HCT116 (cell line): ENCODE measurements around the gene CAMKK2. TPM values are rescaled to one million over a fixed set of nuclear protein-coding genes. Genes with fewer than 3 reads are reported as not detected.

Experiments used
- ATAC-seq: fragments of 200-7000 bp; cut with Tn5 transposase; 2 replicates; pipeline ENCODE4 v1.9.1; 2020; ENCODE audit warnings: mild to moderate bottlenecking, moderate library complexity
- BruUV-seq: library from RNA; stranded (reverse); fragments of 400-500 nt; replicated peaks from 2 replicates; lab custom pipeline; 2021; lab: Mats Ljungman, UMichigan
- CTCF ChIA-PET: fragments of 300-600 bp; sonication (Branson Sonifier 250); formaldehyde crosslinking; loops from one replicate; lab custom pipeline; 2021; ENCODE audit warnings: antibody characterized with exemption; lab: Charles Lee
- POLR2A ChIA-PET: fragments of 300-600, 350-600 bp; sonication (Branson Sonifier 250); formaldehyde crosslinking; loops from one replicate; lab custom pipeline; 2021; ENCODE audit warnings: antibody characterized with exemption; lab: Charles Lee
- RAD21 ChIA-PET, 2 experiments: fragments of 300-600 bp; sonication (Branson Sonifier 250); formaldehyde crosslinking; loops; one replicate each; lab custom pipeline; 2023; ENCODE audit warnings: low total read pairs in 2 of 2; ENCODE audit not compliant: uncharacterized antibody in 2 of 2, unreplicated experiment in 2 of 2, low non-redundant PET in 1 of 2; lab: Charles Lee
- DNase-seq: peaks from one replicate; pipeline ENCODE4 v3.0.0-alpha.2; 2010; ENCODE audit warnings: low read depth, low spot score
- H2AFZ ChIP-seq: fragments of 200-600 bp; shearing (Covaris generic), sonication (generic); 2 replicates; pipeline ENCODE4 v1.6.1; 2017; ENCODE audit warnings: low read depth, mixed run types, mixed read lengths, antibody characterized with exemption, low read length; ENCODE audit not compliant: poor library complexity, severe bottlenecking
- H3K27ac ChIP-seq: 2 replicates; pipeline ENCODE4 v1.5.1; 2012; ENCODE audit warnings: low read depth, low read length
- H3K27me3 ChIP-seq: fragments of 200-600 bp; sonication (generic); 2 replicates; pipeline ENCODE4 v1.6.1; 2016; ENCODE audit warnings: mixed run types, low read length, mixed read lengths; ENCODE audit not compliant: insufficient read depth
- H3K36me3 ChIP-seq, 2 experiments: fragments of 200-500 bp in 1 of 2; fragments of 200-600 bp in 1 of 2; sonication (Bioruptor generic) in 1 of 2; sonication (generic) in 1 of 2; 2 replicates each; pipeline versions ENCODE4 v1.5.1 to v1.6.1; 2014 to 2016; ENCODE audit warnings: low read length in 2 of 2, inconsistent platforms in 1 of 2, mixed read lengths in 1 of 2, mixed run types in 1 of 2; ENCODE audit not compliant: insufficient read depth in 2 of 2, control insufficient read depth in 1 of 2
- H3K4me1 ChIP-seq, 2 experiments: fragments of 200-600 bp in 1 of 2; sonication (generic) in 1 of 2; 2 replicates each; pipeline versions ENCODE4 v1.5.1 to v1.6.1; 2012 to 2017; ENCODE audit warnings: low read length in 2 of 2, inconsistent platforms in 1 of 2, mild to moderate bottlenecking in 1 of 2, mixed read lengths in 1 of 2, mixed run types in 1 of 2, moderate library complexity in 1 of 2; ENCODE audit not compliant: insufficient read depth in 2 of 2, control insufficient read depth in 1 of 2
- H3K4me2 ChIP-seq: fragments of 200-600 bp; sonication (generic); 2 replicates; pipeline ENCODE4 v1.6.1; 2017; ENCODE audit warnings: mixed run types, low read length, mixed read lengths
- H3K4me3 ChIP-seq, 2 experiments: fragments of 200-600 bp in 1 of 2; sonication (generic) in 1 of 2; replicated peaks in 1 of 2; 2 replicates each; pipeline ENCODE4 v1.5.1; 2011 to 2016; ENCODE audit warnings: low read length in 2 of 2, control low read depth in 1 of 2, low read depth in 1 of 2, mild to moderate bottlenecking in 1 of 2, mixed read lengths in 1 of 2, mixed run types in 1 of 2
- H3K79me2 ChIP-seq: fragments of 200-600 bp; sonication (generic); 2 replicates; pipeline ENCODE4 v1.6.1; 2017; ENCODE audit warnings: mild to moderate bottlenecking, mixed run types, low read length, moderate library complexity, mixed read lengths; ENCODE audit not compliant: insufficient read depth
- H3K9ac ChIP-seq: fragments of 200-600 bp; sonication (generic); 2 replicates; pipeline ENCODE4 v1.6.1; 2016; ENCODE audit warnings: low read length, mixed read lengths
- H3K9me2 ChIP-seq: fragments of 200-600 bp; sonication (generic), shearing (Covaris generic); 2 replicates; pipeline ENCODE4 v1.6.1; 2017; ENCODE audit warnings: mixed run types, mild to moderate bottlenecking, moderate library complexity; ENCODE audit not compliant: insufficient read depth
- H3K9me3 ChIP-seq, 2 experiments: fragments of 200-500 bp in 1 of 2; fragments of 200-600 bp in 1 of 2; sonication (Bioruptor generic) in 1 of 2; sonication (generic) in 1 of 2; 2 replicates each; pipeline ENCODE4 v1.6.1; 2014 to 2017; ENCODE audit warnings: low read length in 2 of 2, mixed read lengths in 2 of 2, inconsistent platforms in 1 of 2, low read depth in 1 of 2, mild to moderate bottlenecking in 1 of 2, mixed run types in 1 of 2, moderate library complexity in 1 of 2; ENCODE audit not compliant: control insufficient read depth in 1 of 2, insufficient read depth in 1 of 2
- H4K20me1 ChIP-seq: fragments of 200-600 bp; sonication (generic), shearing (Covaris generic); 2 replicates; pipeline ENCODE4 v1.6.1; 2017; ENCODE audit warnings: mixed run types, mild to moderate bottlenecking, moderate library complexity; ENCODE audit not compliant: insufficient read depth
- ELF1 ChIP-seq: IDR thresholded peaks from 2 replicates; pipeline ENCODE4 v1.6.1; 2012; ENCODE audit warnings: low read depth, borderline replicate concordance
- POLR2AphosphoS5 ChIP-seq: IDR thresholded peaks from 2 replicates; pipeline ENCODE4 v1.6.1; 2011; ENCODE audit warnings: mild to moderate bottlenecking, low read depth, low read length, moderate library complexity
- SRF ChIP-seq: IDR thresholded peaks from 2 replicates; pipeline ENCODE4 v1.6.1; 2012; ENCODE audit warnings: low read depth
- TCF7L2 ChIP-seq: IDR thresholded peaks from 2 replicates; pipeline ENCODE4 v1.7.0; 2011; ENCODE audit warnings: borderline replicate concordance, inconsistent platforms; ENCODE audit not compliant: insufficient read depth, insufficient read length; ENCODE audit errors: extremely low read depth
- ZFX ChIP-seq: fragments of 450-650 bp; IDR thresholded peaks from 2 replicates; pipeline ENCODE4 v1.6.1; 2017
- intact Hi-C: fragments of 100-400 bp; cut with micrococcal nuclease; formaldehyde crosslinking; loops from 2 replicates; pipeline ENCODE4 v1.10.0; 2022
- total RNA-seq: library from RNA; stranded (reverse); gene quantifications from one replicate; pipeline ENCODE4 v1.2.1, GENCODE V29; 2021; ENCODE audit not compliant: unreplicated experiment
- TF ChIP-seq, protein P1 (sequence below): IDR thresholded peaks from 2 replicates; pipeline ENCODE4 v1.6.1; 2012; ENCODE audit warnings: low read depth
- TF ChIP-seq, protein P2 (sequence below), 3 experiments: fragments of 200-600 bp in 1 of 3; sonication (generic) in 1 of 3; IDR thresholded peaks in 2 of 3; conservative IDR thresholded peaks in 1 of 3; 2 replicates each; pipeline ENCODE4 v1.5.1; 2012 to 2017; ENCODE audit warnings: low read depth in 2 of 3, low read length in 2 of 3, antibody characterized with exemption in 1 of 3, borderline replicate concordance in 1 of 3, control low read depth in 1 of 3, mild to moderate bottlenecking in 1 of 3, mixed read lengths in 1 of 3, mixed run types in 1 of 3, moderate library complexity in 1 of 3; ENCODE audit not compliant: insufficient read depth in 1 of 3
- TF ChIP-seq, protein P3 (sequence below): IDR thresholded peaks from 2 replicates; pipeline ENCODE4 v1.6.1; 2011; ENCODE audit warnings: mild to moderate bottlenecking, low read length, moderate library complexity; ENCODE audit not compliant: insufficient replicate concordance; ENCODE audit errors: extremely low read depth

Gene CAMKK2
- total RNA-seq, 1 experiment from 2014 or later: 33.8 TPM

DNA sequence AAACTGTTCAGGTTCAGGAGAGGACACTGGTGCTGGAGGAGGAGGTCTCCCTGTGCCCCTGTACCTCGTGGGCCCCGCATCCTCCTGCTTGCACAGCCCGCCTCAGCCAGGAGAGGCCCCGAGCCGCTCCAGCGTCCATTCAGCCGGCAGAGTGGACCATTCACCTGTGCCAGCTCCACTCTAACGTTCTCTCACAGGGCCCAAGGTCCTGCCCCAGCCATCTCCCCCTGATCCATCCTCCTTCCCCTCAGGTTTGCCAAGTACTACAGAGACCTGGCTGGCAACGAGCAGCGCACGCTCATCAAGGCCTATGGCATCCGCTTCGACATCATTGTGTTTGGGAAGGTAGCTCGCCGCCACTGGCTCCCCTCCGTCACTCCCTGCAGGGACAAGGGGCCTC lies 64.3 kb downstream of the CAMKK2 start (continued):
- TF ChIP-seq, protein P1, sequence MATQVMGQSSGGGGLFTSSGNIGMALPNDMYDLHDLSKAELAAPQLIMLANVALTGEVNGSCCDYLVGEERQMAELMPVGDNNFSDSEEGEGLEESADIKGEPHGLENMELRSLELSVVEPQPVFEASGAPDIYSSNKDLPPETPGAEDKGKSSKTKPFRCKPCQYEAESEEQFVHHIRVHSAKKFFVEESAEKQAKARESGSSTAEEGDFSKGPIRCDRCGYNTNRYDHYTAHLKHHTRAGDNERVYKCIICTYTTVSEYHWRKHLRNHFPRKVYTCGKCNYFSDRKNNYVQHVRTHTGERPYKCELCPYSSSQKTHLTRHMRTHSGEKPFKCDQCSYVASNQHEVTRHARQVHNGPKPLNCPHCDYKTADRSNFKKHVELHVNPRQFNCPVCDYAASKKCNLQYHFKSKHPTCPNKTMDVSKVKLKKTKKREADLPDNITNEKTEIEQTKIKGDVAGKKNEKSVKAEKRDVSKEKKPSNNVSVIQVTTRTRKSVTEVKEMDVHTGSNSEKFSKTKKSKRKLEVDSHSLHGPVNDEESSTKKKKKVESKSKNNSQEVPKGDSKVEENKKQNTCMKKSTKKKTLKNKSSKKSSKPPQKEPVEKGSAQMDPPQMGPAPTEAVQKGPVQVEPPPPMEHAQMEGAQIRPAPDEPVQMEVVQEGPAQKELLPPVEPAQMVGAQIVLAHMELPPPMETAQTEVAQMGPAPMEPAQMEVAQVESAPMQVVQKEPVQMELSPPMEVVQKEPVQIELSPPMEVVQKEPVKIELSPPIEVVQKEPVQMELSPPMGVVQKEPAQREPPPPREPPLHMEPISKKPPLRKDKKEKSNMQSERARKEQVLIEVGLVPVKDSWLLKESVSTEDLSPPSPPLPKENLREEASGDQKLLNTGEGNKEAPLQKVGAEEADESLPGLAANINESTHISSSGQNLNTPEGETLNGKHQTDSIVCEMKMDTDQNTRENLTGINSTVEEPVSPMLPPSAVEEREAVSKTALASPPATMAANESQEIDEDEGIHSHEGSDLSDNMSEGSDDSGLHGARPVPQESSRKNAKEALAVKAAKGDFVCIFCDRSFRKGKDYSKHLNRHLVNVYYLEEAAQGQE: no peak
- no peak for TF ChIP-seq TCF7L2

DNA sequence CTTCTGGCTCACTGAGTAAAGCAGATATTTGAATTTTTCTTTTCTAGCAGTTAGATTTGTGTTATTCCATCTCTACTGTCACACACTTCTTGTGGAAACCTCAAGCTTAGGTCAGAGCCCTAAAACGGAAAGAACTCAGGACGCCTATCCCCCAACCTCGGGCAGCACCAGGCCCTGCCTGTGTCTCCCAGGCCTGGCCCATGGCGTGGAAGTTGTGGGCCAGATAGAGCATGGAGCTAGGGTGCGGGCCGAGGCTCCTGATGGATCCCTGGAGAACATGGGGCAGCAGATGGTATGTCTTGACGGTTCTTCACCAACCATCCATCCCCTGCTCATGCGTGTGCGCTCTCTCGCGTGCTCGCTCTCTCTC lies 66.0 kb downstream of the CAMKK2 start:
- H3K9ac ChIP-seq: no peak overlapping the region
- H3K79me2 ChIP-seq: no peaks in the 10 kb centered on the region
- ATAC-seq: peak; percentile 34
- BruUV-seq: no TSS peak
- ChIA-PET POLR2A (interaction anchor here (0.9 kb wide), 1 partner anchor 9 kb away, joined by 3 read pairs; no protein-coding TSS in a partner anchor), CTCF (interaction anchor here (1.1 to 2.0 kb wide), 2 partner anchors 20 to 169 kb away, joined by 3 to 7 read pairs; no protein-coding TSS in a partner anchor), RAD21 (no interaction called here)
- peaks cover 13 to 20% of the 10 kb centered on the region in 2 experiments for H3K4me1 ChIP-seq
- H3K9me2 ChIP-seq: no peaks in the 10 kb centered on the region
- H3K9me3 ChIP-seq: no peaks in the 10 kb centered on the region
- intact Hi-C loops: loop anchor here (1.0 to 5.0 kb wide), 3 partner anchors 118 to 223 kb away; no protein-coding TSS in a partner anchor
- H3K27ac ChIP-seq: peak overlapping the region; percentile 75
- no peaks in the 10 kb centered on the region for H4K20me1 ChIP-seq
- H2AFZ ChIP-seq: no peak overlapping the region
- DNase-seq: no peak
- peaks cover 0 to 2% of the 10 kb centered on the region in 2 experiments; a peak in 1 of 4 replicates for H3K36me3 ChIP-seq
- no peaks in the 10 kb centered on the region for H3K27me3 ChIP-seq
- peak overlapping the region; percentile 69 for H3K4me2 ChIP-seq
- no peak for TF ChIP-seq SRF
- no peak; the same call in none of the 2 replicates for TF ChIP-seq POLR2AphosphoS5
- TF ChIP-seq, protein P2, sequence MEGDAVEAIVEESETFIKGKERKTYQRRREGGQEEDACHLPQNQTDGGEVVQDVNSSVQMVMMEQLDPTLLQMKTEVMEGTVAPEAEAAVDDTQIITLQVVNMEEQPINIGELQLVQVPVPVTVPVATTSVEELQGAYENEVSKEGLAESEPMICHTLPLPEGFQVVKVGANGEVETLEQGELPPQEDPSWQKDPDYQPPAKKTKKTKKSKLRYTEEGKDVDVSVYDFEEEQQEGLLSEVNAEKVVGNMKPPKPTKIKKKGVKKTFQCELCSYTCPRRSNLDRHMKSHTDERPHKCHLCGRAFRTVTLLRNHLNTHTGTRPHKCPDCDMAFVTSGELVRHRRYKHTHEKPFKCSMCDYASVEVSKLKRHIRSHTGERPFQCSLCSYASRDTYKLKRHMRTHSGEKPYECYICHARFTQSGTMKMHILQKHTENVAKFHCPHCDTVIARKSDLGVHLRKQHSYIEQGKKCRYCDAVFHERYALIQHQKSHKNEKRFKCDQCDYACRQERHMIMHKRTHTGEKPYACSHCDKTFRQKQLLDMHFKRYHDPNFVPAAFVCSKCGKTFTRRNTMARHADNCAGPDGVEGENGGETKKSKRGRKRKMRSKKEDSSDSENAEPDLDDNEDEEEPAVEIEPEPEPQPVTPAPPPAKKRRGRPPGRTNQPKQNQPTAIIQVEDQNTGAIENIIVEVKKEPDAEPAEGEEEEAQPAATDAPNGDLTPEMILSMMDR (IDR thresholded peaks at IDR 0.05 in 2 of 3, conservative IDR thresholded peaks at IDR 0.05 in 1 of 3; ENCODE audit: borderline replicate concordance in 1 of 3, insufficient read depth in 1 of 3, low read depth in 2 of 3, low read length in 2 of 3): no peak
- TF ChIP-seq, protein P3, sequence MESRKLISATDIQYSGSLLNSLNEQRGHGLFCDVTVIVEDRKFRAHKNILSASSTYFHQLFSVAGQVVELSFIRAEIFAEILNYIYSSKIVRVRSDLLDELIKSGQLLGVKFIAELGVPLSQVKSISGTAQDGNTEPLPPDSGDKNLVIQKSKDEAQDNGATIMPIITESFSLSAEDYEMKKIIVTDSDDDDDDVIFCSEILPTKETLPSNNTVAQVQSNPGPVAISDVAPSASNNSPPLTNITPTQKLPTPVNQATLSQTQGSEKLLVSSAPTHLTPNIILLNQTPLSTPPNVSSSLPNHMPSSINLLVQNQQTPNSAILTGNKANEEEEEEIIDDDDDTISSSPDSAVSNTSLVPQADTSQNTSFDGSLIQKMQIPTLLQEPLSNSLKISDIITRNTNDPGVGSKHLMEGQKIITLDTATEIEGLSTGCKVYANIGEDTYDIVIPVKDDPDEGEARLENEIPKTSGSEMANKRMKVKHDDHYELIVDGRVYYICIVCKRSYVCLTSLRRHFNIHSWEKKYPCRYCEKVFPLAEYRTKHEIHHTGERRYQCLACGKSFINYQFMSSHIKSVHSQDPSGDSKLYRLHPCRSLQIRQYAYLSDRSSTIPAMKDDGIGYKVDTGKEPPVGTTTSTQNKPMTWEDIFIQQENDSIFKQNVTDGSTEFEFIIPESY: no peak
- no peak for TF ChIP-seq ELF1
- no peak for TF ChIP-seq ZFX
- TF ChIP-seq, protein P1: no peak
- H3K4me3 ChIP-seq: no peak overlapping the region
